Adrenal gland (tissue), 5 donors: ENCODE results near the gene CAPN2.

Source experiments
- CTCF ChIP-seq, 6 experiments: fragments of 450-650 bp in 4 of 6; fragments of 200-600 bp in 2 of 6; sonication (generic) in 1 of 6; IDR thresholded peaks; 1 replicate in 5 of 6; 2 replicates in 1 of 6; pipeline versions ENCODE4 v1.5.1 to v1.8.0; 2016 to 2021; ENCODE audit warnings: antibody characterized with exemption in 6 of 6, mild to moderate bottlenecking in 2 of 6, moderate library complexity in 1 of 6
- POLR2A ChIP-seq, 2 donors: fragments of 450-650 bp; IDR thresholded peaks; one replicate each; pipeline ENCODE4 v1.6.1; 2017; ENCODE audit warnings: antibody characterized with exemption in 2 of 2, mild to moderate bottlenecking in 2 of 2, moderate library complexity in 1 of 2
- donor health status: DM: no; HTN: no; CAD: no.

GRCh38 chr1:223811634-223812101 is 99.3 kb downstream of the CAPN2 start:
- peak; percentile 35 to 86 (median 65) for TF ChIP-seq CTCF (IDR thresholded peaks at IDR 0.05)
- TF ChIP-seq POLR2A (IDR thresholded peaks at IDR 0.05): no peak
